GM23248 (cell line): ENCODE results near the gene IMP3.

ENCODE experiments used
- EZH2 ChIP-seq: fragments of 200-600 bp; sonication (generic); IDR thresholded peaks from 2 replicates; pipeline ENCODE4 v1.6.1; 2018; ENCODE audit warnings: antibody characterized with exemption, mild to moderate bottlenecking; ENCODE audit not compliant: insufficient read depth, poor library complexity, severe bottlenecking
- EZH2phosphoT487 ChIP-seq: fragments of 200-600 bp; sonication (generic); IDR thresholded peaks from 2 replicates; pipeline ENCODE4 v1.6.1; 2018; ENCODE audit warnings: antibody characterized with exemption, moderate library complexity, mild to moderate bottlenecking, low read depth; ENCODE audit not compliant: insufficient read depth

- TF ChIP-seq EZH2 (no peak), EZH2phosphoT487 (no peak)
Observed at GRCh38 chr15:75640483-75641178, 607 bp upstream of the IMP3 start.
